Measurements from ENCODE around the gene NELFB. TPM values are rescaled to one million over a fixed set of nuclear protein-coding genes. Genes with fewer than 3 reads are reported as not detected.

Gene NELFB
- total and polyA plus RNA-seq, 9 of the 15 experiments (the other 6 are each of a cell fraction or from before 2014, with no cell fraction given) = 0.24 to 84.0 (median 29.7) TPM

DNA sequence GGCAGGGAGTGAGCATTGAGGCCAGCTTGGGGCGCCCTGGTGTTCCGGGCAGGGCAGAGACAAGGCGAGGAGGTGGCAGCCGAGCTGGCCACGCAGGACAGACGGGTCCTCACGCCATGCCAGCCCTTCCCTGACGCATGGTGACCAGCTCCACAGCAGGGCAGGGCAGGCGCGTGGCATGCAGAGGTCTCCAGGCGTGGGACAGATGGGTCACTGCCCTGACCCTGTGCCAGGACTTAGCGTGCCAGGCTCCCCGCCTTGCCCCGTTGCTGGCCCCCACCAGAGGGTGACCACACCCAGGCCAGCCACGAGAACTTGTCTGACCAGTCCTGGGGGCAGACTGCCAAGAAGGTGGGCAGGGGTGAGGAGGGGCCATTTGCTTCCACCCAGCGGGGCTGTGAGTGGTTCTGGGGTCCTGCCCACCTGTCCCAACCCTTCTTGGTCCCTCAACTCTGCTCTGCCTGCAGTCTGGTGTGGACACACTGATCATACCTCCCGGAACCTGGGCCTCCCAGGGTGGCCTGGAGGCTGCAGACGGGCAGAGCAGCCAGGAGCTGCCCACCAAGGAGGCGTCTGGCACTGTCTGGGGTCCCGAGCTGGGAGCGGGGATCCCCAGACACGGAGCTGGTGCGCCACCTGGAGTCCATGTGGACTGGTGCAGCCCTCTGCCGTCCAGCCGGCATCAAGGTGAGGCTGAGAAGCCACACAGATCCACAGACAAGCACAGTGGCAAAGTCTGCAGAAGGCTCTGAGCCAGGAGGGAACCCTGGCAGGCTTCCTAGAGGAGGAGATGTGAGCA, 27.9 kb upstream of the NELFB start, which contains the start of gene RNF224 (continued):
- peak; percentile 95 for TF ChIP-seq DEAF1 (CRISPR knock-in tag; IDR thresholded peaks at IDR 0.05)
- no peak for TF ChIP-seq STAT5A (IDR thresholded peaks at IDR 0.05; ENCODE audit: borderline replicate concordance, low read length)
- no peak for TF ChIP-seq ARID3B (CRISPR knock-in tag; IDR thresholded peaks at IDR 0.05; ENCODE audit: borderline replicate concordance)
- TF ChIP-seq TEAD1 (CRISPR knock-in tag; IDR thresholded peaks at IDR 0.05) = 0 out of 4 replicates have a peak, but pooled peaks of 1 of the 2 experiments have one; percentile 12
- TF ChIP-seq POLR2AphosphoS2 (IDR thresholded peaks at IDR 0.05; ENCODE audit: low read length) = no peak
- TF ChIP-seq SRSF9 (IDR thresholded peaks at IDR 0.05; ENCODE audit: borderline replicate concordance, low read depth, low read length) = no peak
- no peak for TF ChIP-seq ZNF143 (CRISPR knock-in tag; IDR thresholded peaks at IDR 0.05)
- no peak for TF ChIP-seq NR2C1 (IDR thresholded peaks at IDR 0.05)
- TF ChIP-seq NR2C1 (tag; IDR thresholded peaks at IDR 0.05) = no peak
- TF ChIP-seq, protein P1, sequence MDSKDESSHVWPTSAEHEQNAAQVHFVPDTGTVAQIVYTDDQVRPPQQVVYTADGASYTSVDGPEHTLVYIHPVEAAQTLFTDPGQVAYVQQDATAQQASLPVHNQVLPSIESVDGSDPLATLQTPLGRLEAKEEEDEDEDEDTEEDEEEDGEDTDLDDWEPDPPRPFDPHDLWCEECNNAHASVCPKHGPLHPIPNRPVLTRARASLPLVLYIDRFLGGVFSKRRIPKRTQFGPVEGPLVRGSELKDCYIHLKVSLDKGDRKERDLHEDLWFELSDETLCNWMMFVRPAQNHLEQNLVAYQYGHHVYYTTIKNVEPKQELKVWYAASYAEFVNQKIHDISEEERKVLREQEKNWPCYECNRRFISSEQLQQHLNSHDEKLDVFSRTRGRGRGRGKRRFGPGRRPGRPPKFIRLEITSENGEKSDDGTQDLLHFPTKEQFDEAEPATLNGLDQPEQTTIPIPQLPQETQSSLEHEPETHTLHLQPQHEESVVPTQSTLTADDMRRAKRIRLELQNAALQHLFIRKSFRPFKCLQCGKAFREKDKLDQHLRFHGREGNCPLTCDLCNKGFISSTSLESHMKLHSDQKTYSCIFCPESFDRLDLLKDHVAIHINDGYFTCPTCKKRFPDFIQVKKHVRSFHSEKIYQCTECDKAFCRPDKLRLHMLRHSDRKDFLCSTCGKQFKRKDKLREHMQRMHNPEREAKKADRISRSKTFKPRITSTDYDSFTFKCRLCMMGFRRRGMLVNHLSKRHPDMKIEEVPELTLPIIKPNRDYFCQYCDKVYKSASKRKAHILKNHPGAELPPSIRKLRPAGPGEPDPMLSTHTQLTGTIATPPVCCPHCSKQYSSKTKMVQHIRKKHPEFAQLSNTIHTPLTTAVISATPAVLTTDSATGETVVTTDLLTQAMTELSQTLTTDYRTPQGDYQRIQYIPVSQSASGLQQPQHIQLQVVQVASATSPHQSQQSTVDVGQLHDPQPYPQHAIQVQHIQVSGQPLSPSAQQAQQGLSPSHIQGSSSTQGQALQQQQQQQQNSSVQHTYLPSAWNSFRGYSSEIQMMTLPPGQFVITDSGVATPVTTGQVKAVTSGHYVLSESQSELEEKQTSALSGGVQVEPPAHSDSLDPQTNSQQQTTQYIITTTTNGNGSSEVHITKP (IDR thresholded peaks at IDR 0.05; ENCODE audit: partially characterized antibody) = peak; percentile 41
- no peak for TF ChIP-seq PML (IDR thresholded peaks at IDR 0.05; ENCODE audit: low read length)
